Measurements from ENCODE around the gene SLC30A1. TPM values are rescaled to one million over a fixed set of nuclear protein-coding genes. Genes with fewer than 3 reads are reported as not detected.

Gene SLC30A1
- total RNA-seq, 1 experiment from 2014 or later = 6.7 TPM

DNA sequence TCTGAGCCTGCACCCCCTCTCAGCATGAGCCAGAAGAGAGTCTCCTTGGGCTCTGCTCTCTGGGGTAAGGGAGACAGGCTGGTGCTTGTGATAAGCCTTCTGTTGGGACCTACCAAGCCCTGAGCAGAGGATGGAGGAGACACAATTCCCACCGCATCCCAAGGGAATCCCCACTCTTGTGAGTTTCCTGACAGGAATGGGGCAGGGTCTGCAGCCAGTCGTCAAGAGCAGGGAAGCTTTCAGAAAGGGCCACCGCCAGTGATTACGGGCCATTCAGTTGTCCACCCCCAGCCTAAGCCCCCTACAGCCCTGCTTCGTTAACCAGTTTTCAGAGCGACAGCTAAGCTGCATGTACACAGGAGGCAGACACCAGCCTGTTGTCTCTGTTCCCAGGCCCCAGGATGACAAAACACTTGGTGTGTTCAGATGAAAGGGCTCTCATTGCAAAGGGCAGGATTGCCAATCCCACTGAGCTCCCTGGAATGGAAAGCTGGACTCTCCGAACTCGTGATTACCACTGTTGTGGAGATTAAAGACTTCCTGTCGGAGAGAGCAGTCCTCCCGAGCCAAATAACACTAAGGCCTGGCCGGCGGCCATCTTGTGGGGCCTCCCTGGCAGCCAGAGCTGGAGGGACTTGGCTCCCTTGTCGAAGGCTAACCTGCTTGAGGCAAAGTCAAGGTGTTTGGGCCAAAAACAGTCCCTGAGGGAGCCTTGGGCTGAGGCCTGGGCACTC, 37.4 kb upstream of the SLC30A1 start:
- Histone ChIP-seq H3K27me3 (ENCODE audit: low read length) (no peaks in the 10 kb centered on the region), H3K4me3 (ENCODE audit: low read length) (no peak overlapping the region), H3F3A (ENCODE audit: low read length, unreplicated experiment) (no peaks in the 10 kb centered on the region), H3K9me3 (ENCODE audit: low read length) (no peaks in the 10 kb centered on the region), H3K4me2 (ENCODE audit: low read length) (no peak overlapping the region), H3K79me2 (ENCODE audit: low read length) (no peaks in the 10 kb centered on the region), H3K36me3 (ENCODE audit: low read depth, low read length) (no peaks in the 10 kb centered on the region), H3K4me1 (ENCODE audit: insufficient read depth, low read length) (peaks cover 5% of the 10 kb centered on the region), H2AFZ (ENCODE audit: low read length) (peak overlapping the region; percentile 55), H3K9me2 (replicated peaks; ENCODE audit: low read length) (no peaks in the 10 kb centered on the region), H3K27ac (ENCODE audit: low read length) (no peak overlapping the region), H4K20me1 (ENCODE audit: low read length) (no peaks in the 10 kb centered on the region), H3K9ac (ENCODE audit: low read length) (no peak overlapping the region)
- POLR2A ChIA-PET (ENCODE audit: unreplicated experiment) = no interaction called here
- CTCF ChIA-PET = no interaction called here
- intact Hi-C loops (cut with micrococcal nuclease) = no loop called here
- TF ChIP-seq, protein P1, sequence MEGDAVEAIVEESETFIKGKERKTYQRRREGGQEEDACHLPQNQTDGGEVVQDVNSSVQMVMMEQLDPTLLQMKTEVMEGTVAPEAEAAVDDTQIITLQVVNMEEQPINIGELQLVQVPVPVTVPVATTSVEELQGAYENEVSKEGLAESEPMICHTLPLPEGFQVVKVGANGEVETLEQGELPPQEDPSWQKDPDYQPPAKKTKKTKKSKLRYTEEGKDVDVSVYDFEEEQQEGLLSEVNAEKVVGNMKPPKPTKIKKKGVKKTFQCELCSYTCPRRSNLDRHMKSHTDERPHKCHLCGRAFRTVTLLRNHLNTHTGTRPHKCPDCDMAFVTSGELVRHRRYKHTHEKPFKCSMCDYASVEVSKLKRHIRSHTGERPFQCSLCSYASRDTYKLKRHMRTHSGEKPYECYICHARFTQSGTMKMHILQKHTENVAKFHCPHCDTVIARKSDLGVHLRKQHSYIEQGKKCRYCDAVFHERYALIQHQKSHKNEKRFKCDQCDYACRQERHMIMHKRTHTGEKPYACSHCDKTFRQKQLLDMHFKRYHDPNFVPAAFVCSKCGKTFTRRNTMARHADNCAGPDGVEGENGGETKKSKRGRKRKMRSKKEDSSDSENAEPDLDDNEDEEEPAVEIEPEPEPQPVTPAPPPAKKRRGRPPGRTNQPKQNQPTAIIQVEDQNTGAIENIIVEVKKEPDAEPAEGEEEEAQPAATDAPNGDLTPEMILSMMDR (conservative IDR thresholded peaks at IDR 0.05; ENCODE audit: low read depth, low read length) = no peak
- TF ChIP-seq EZH2phosphoT487 (IDR thresholded peaks at IDR 0.05; ENCODE audit: borderline replicate concordance, low read length) (no peak), EZH2 (IDR thresholded peaks at IDR 0.05; ENCODE audit: low read length, unreplicated experiment) (no peak)
- ATAC-seq (no peak), DNase-seq (no peak)
- BruUV-seq (replicated peaks) = no TSS peak

DNA sequence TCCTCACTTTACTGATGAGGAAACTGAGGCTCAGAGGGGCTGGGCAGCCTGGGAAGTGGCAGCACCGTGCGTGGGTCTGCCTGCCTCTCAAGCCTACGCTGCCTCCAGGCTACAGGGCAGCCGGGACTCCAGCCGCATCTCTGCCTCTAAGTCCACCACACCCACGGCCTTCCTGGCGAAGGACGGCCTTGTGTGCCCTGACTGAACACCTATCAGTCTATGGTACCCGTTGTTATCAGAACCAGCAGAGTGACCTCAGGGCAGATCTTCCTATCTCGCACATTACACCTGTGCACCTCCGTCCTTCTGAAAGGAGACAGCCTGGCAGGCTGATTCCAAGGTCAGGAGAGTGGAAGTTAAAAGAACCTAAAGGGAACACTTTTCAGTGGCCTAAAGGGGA, 35.7 kb upstream of the SLC30A1 start:
- no peak for ATAC-seq
- no peaks in the 10 kb centered on the region for H3K9me2 ChIP-seq (replicated peaks; ENCODE audit: low read length)
- no peaks in the 10 kb centered on the region for H4K20me1 ChIP-seq (ENCODE audit: low read length)
- H3K9me3 ChIP-seq (ENCODE audit: low read length) = no peaks in the 10 kb centered on the region
- H3K4me2 ChIP-seq (ENCODE audit: low read length) = no peak overlapping the region
- no peak overlapping the region for H3K4me3 ChIP-seq (ENCODE audit: low read length)
- H2AFZ ChIP-seq (ENCODE audit: low read length) = no peak overlapping the region
- peaks cover 5% of the 10 kb centered on the region for H3K4me1 ChIP-seq (ENCODE audit: insufficient read depth, low read length)
- no peaks in the 10 kb centered on the region for H3K27me3 ChIP-seq (ENCODE audit: low read length)
- H3K36me3 ChIP-seq (ENCODE audit: low read depth, low read length) = no peaks in the 10 kb centered on the region
- H3K9ac ChIP-seq (ENCODE audit: low read length) = no peak overlapping the region
- POLR2A ChIA-PET (ENCODE audit: unreplicated experiment) = no interaction called here
- TF ChIP-seq EZH2 (IDR thresholded peaks at IDR 0.05; ENCODE audit: low read length, unreplicated experiment) = no peak
- TF ChIP-seq, protein P1 (conservative IDR thresholded peaks at IDR 0.05; ENCODE audit: low read depth, low read length) = no peak
- no peak for TF ChIP-seq EZH2phosphoT487 (IDR thresholded peaks at IDR 0.05; ENCODE audit: borderline replicate concordance, low read length)
- no peaks in the 10 kb centered on the region for H3K79me2 ChIP-seq (ENCODE audit: low read length)
- no TSS peak for BruUV-seq (replicated peaks)
- intact Hi-C loops (cut with micrococcal nuclease) = no loop called here
- DNase-seq = no peak
- CTCF ChIA-PET = no interaction called here
- no peaks in the 10 kb centered on the region for H3F3A ChIP-seq (ENCODE audit: low read length, unreplicated experiment)
- H3K27ac ChIP-seq (ENCODE audit: low read length) = no peak overlapping the region

DNA sequence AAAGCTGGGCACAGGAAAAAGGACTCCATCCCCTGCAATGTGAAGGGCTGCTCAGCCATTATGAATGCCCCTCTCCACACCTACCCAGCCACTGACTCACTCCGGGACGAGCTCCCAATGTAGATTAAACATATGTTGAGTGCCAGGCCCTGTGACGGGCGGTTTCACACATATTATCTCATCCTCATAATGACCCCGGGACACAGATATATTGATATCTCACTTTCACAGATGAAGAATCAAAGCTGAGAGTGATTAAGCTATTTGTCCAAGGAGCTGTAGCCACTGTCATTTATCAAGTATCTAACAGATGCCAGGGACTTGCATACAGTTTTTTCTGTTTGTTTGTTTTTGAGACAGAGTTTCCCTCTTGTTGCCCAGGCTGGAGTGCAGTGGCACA, 35.0 kb upstream of the SLC30A1 start:
- Histone ChIP-seq H3K36me3 (ENCODE audit: low read depth, low read length) (no peaks in the 10 kb centered on the region), H4K20me1 (ENCODE audit: low read length) (no peaks in the 10 kb centered on the region), H3K9me2 (replicated peaks; ENCODE audit: low read length) (no peaks in the 10 kb centered on the region), H3K4me3 (ENCODE audit: low read length) (no peak overlapping the region), H3K79me2 (ENCODE audit: low read length) (no peaks in the 10 kb centered on the region), H3K4me2 (ENCODE audit: low read length) (no peak overlapping the region), H3K4me1 (ENCODE audit: insufficient read depth, low read length) (peaks cover 5% of the 10 kb centered on the region), H3K27ac (ENCODE audit: low read length) (no peak overlapping the region), H3F3A (ENCODE audit: low read length, unreplicated experiment) (no peaks in the 10 kb centered on the region), H2AFZ (ENCODE audit: low read length) (no peak overlapping the region), H3K9ac (ENCODE audit: low read length) (no peak overlapping the region), H3K9me3 (ENCODE audit: low read length) (no peaks in the 10 kb centered on the region), H3K27me3 (ENCODE audit: low read length) (no peaks in the 10 kb centered on the region)
- no TSS peak for BruUV-seq (replicated peaks)
- no peak for DNase-seq
- ATAC-seq = no peak
- TF ChIP-seq EZH2phosphoT487 (IDR thresholded peaks at IDR 0.05; ENCODE audit: borderline replicate concordance, low read length) (no peak), EZH2 (IDR thresholded peaks at IDR 0.05; ENCODE audit: low read length, unreplicated experiment) (no peak)
- TF ChIP-seq, protein P1 (conservative IDR thresholded peaks at IDR 0.05; ENCODE audit: low read depth, low read length) = no peak
- intact Hi-C loops (cut with micrococcal nuclease) = no loop called here
- ChIA-PET CTCF (no interaction called here), POLR2A (ENCODE audit: unreplicated experiment) (no interaction called here)

Measured in PC-3 (cell line).